ENCODE measurements around the gene MANSC1. TPM values are rescaled to one million over a fixed set of nuclear protein-coding genes. Genes with fewer than 3 reads are reported as not detected.

MANSC1 gene
- total RNA-seq, 4 donors from 2014 or later: 5.1 to 10.8 (median 8.1) TPM

- TF ChIP-seq, protein P1, sequence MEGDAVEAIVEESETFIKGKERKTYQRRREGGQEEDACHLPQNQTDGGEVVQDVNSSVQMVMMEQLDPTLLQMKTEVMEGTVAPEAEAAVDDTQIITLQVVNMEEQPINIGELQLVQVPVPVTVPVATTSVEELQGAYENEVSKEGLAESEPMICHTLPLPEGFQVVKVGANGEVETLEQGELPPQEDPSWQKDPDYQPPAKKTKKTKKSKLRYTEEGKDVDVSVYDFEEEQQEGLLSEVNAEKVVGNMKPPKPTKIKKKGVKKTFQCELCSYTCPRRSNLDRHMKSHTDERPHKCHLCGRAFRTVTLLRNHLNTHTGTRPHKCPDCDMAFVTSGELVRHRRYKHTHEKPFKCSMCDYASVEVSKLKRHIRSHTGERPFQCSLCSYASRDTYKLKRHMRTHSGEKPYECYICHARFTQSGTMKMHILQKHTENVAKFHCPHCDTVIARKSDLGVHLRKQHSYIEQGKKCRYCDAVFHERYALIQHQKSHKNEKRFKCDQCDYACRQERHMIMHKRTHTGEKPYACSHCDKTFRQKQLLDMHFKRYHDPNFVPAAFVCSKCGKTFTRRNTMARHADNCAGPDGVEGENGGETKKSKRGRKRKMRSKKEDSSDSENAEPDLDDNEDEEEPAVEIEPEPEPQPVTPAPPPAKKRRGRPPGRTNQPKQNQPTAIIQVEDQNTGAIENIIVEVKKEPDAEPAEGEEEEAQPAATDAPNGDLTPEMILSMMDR (IDR thresholded peaks at IDR 0.05; ENCODE audit: low read depth): no peak
Observed at GRCh38 chr12:12315838-12316237, 34.2 kb downstream of the MANSC1 start.

- TF ChIP-seq, protein P1 (IDR thresholded peaks at IDR 0.05; ENCODE audit: low read depth): no peak
Observed at GRCh38 chr12:12305568-12306300, 44.3 kb downstream of the MANSC1 start.

DNA sequence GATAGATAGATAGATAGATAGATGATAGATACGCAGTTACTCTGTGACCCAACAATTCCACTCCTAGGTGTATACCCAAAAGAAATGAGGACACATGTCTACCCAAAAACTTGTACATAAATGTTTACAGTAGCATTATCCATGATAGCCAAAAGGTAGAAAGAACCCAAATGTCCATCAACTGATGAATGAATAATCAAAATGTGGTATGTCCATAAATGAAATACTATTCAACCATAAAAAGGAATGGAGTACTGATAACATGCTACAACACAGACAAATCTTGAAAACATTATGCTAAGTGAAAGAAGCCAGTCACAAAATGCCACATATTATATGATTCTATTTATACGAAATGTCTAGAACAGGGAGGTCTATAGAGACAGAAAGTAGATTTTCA is 47.1 kb downstream of the MANSC1 start:
- TF ChIP-seq, protein P1 (IDR thresholded peaks at IDR 0.05; ENCODE audit: low read depth): no peak

DNA sequence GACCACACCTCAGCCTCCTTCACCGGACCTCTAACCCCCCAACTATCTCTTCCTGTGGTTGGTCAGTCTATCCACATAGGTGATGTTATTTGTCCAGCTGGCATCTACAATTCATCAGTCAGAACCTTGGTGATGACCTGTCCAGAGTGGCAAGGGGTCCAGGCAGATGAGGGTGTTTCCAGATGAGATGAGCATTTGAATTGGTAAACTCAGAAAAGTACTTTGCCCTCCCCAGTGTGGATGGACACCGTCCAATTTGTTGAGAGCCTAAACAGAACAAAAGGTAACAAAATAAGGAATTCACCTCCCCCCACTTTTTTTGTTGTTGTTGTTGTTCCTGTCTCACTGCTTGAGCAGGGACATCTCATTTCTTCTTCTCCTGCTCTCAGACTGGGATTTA is 48.9 kb downstream of the MANSC1 start:
- TF ChIP-seq, protein P1 (IDR thresholded peaks at IDR 0.05; ENCODE audit: low read depth): no peak

DNA sequence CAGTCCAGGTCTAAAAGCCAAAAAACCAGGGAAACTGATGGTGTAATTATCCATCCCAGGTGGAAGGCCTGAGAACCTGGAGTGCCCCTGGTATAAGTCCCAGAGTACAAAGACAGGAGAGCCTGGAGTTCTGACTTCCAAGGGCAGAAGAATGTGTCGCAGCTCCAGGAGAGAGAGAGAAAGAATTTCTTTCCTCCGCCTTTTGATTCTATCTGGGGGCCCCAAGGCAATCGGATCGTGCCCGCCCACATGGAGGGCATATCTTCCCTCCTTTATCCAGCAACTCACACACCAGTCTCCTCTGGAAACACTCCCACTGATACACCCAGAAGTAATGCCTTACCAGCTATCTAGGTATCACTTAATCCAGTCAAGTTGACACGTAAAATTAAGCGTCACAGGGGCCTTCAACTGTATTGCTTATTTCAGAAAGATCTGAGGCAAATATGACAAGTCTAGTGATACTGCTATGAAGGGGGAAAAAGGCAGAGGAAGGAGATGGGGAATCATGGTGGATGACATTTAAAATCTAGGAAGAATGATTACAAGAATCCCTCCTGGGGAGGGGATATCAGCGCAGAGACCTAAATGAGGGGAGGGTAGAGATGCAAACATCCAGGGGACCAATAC is 52.7 kb downstream of the MANSC1 start:
- TF ChIP-seq, protein P1 (IDR thresholded peaks at IDR 0.05; ENCODE audit: low read depth): no peak

DNA sequence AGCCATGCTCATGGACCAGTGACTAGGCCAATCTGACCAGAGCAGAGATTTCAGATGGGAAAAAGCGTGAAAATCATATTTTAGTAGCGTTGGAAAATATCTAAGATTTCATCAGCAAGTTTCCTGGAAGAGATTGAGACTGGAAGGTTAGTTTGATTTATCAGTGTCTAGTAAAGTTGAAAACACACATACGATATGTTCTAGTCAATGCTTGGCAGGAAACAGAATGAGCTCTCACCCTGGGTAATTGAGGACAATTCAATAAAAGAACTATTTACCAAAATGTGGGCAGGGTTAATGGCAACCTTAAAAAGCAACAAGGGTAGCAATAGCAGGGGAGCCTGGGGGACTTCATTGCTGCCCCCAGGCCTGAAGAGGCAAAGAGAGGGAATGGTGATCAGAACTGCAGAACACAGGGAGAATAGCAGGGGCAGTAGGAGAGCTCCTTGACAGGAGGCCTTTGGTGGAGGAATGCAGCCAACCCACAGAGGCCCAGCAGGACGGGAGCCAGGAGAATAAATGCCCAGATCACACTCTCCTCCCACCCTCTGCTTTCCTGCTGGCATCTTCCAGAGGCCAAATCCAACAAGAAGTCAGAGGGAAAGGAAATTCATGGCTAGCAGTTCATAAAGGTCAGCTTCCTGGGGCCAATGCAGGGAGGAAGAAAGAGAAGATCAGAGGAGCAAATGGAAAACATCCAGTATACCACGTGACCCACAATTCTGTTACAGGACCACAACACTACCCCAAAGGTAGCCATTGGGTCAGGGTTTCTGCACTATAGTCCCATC is 55.6 kb downstream of the MANSC1 start:
- TF ChIP-seq, protein P1 (IDR thresholded peaks at IDR 0.05; ENCODE audit: low read depth): no peak

DNA sequence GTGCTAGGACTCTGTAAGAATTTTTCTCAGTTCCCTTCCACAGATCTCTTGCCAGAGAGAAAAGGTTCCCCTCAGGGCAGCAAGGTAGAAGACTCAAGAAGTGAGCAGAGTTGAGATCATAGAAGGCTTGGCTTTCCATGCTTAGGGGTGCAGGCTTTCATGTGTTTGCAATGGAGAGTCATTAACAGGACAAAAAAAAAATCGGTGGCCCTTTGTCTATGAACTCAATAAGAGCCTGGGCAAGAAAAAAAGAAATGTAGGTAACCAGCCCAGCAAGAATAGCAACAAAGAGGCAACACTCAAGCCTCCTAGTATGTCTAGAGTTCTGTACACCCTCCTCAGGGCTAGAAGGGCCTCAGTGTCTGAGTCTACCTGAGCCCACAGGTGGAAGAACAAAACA is 59.8 kb downstream of the MANSC1 start:
- TF ChIP-seq, protein P1 (IDR thresholded peaks at IDR 0.05; ENCODE audit: low read depth): no peak
